Left colon (tissue), 2 donors: ENCODE data around the gene HIVEP2. TPM values are rescaled to one million over a fixed set of nuclear protein-coding genes. Genes with fewer than 3 reads are reported as not detected.

ENCODE experiments used
- ATAC-seq: fragments of 200-7000 bp; cut with Tn5 transposase; one replicate; pipeline ENCODE4 v1.9.1; 2020; ENCODE audit warnings: mild to moderate bottlenecking, moderate library complexity
- DNase-seq, 2 donors: peaks; one replicate each; pipeline ENCODE4 v3.0.0-alpha.2; 2020
- intact Hi-C, 2 donors: fragments of 100-400 bp; cut with DNase I in 1 of 2; cut with micrococcal nuclease in 1 of 2; formaldehyde crosslinking; loops; one replicate each; pipeline versions ENCODE4 v1.11.2 to v1.14.0; 2022; cut with DNase I, micrococcal nuclease
- total RNA-seq, 2 donors: library from RNA; stranded (reverse); fragmentation: NEBNext Ultra II Directional; extraction: Animal tissue kit (Norgen Biotek cat#: 25700); gene quantifications; one replicate each; pipeline ENCODE4 v1.2.1, GENCODE V29; 2021
- donor health status: DM: no; HTN: no; CAD: no.
- donor health status: DM: yes; HTN: yes; CAD: no.

Gene HIVEP2
- total RNA-seq, 2 donors from 2014 or later: 9.2 to 10.1 TPM

DNA sequence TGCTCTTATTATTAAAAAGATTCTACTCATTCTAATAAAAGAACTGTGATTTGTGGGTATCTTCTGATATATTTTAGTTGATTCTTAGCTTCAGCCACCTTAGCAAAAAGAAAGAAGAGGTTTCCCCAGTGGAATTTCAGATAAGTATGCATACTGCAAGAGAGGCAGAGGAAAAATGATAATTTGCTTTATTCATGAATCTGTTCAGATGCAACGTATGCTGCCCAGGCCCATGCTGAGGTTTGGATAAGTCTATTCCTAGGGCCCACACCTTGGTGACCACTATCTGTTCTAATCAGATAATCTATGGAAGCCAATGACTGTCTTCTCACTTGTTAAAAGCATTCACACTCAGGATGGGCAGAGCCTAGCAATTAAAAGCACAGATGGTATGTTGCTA is 194.0 kb downstream of the HIVEP2 start:
- ATAC-seq (no peak), DNase-seq (no peak)
- intact Hi-C loops: no loop called here

DNA sequence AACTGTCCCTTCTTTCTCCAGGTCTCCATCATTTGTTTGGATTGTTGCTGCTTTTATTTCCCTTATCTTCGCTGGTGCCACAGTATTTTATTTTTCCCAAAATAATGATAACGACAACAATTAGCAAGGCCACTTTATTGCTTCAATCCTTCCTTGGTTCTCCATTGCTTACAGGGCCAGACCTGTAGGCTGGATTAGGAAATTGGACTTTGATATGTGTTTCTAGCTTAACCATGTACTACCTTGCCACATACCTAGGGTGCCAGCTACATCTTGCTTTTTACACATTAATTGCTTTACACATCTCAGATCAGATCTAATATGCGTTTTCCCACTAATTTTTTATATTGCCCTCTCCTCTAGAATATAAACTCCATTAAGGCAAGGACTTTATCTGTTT is 195.4 kb downstream of the HIVEP2 start:
- no peak for DNase-seq
- intact Hi-C loops: no loop called here
- ATAC-seq: no peak

- DNase-seq: no peak
- ATAC-seq: peak; percentile 37
- intact Hi-C loops: no loop called here
Measured at GRCh38 chr6:142746524-142746923, 198.5 kb downstream of the HIVEP2 start.

DNA sequence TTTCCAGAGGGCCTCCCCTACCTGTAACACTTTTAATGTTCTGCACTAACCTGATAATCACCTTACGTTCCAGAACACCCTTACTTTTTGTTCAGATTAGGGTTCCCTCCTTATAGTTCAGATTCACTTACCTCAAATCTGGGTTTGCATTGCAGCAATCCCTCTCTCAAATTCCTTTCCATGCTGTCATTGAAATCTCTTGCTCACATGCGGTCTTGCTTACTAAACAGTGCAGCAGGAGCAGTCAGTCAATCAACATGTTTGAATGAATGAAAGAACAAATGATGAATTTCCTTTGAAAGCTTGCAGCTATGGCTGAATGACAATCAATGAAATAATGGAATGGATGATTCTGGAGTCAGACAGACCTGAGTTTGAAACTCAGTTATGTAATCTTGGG is 200.1 kb downstream of the HIVEP2 start:
- DNase-seq (no peak), ATAC-seq (no peak)
- intact Hi-C loops: no loop called here

DNA sequence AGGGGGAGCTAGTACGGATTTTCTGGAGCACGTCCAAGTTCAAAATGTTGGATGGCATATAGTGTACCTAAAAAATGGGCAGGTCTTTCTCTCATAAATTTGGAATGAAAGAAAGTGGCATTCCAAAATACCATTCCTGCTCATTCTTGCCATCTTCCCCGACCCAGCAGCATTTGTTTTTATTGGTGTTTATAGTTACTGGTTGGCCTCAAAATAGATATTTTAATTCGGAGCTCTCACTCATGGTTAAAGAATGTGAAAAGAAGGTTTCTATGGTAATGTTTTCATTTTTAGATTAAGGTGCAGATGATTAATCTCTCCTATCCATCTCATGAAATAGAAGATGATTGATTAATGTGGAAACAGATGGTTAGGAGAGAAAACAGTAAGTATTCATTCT is 204.5 kb downstream of the HIVEP2 start:
- intact Hi-C loops: no loop called here
- ATAC-seq (no peak), DNase-seq (no peak)

DNA sequence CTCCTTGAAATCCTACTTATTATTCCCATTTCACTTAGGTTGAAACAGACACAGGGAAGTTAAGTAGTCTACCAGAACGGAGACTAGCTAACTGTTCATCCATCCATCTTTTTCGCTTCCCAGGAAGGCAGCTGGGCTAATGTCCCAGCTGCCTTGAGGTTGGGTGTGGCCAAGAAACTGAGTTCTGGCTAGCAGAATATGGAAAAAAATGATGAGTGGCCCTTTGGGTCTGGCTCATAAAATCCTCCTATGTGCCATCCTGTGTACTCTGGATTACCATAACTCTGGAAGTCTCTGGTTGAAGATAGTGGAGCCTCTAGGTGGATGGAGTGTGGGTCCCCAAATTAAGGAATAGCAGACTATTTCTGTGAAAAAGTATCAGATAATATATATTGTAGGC is 206.2 kb downstream of the HIVEP2 start:
- ATAC-seq (no peak), DNase-seq (no peak)
- intact Hi-C loops: no loop called here

GRCh38 chr6:142738035-142738396 is 207.0 kb downstream of the HIVEP2 start:
- ATAC-seq: no peak
- DNase-seq: no peak
- intact Hi-C loops: no loop called here

GRCh38 chr6:142737368-142738034 is 207.5 kb downstream of the HIVEP2 start:
- no peak for ATAC-seq

GRCh38 chr6:142735204-142735603 is 209.8 kb downstream of the HIVEP2 start:
- ATAC-seq (no peak), DNase-seq (no peak)
- intact Hi-C loops: no loop called here

More at GRCh38 chr6:142737368-142738034, 207.5 kb downstream of the HIVEP2 start:
- intact Hi-C loops: no loop called here
- no peak for DNase-seq

GRCh38 chr6:142732790-142733189 is 212.2 kb downstream of the HIVEP2 start:
- ATAC-seq (peak; percentile 55), DNase-seq (no peak)
- intact Hi-C loops: no loop called here

- no peak for DNase-seq
- intact Hi-C loops: no loop called here
- ATAC-seq: no peak
Measured at GRCh38 chr6:142731611-142732010, 213.4 kb downstream of the HIVEP2 start.

DNA sequence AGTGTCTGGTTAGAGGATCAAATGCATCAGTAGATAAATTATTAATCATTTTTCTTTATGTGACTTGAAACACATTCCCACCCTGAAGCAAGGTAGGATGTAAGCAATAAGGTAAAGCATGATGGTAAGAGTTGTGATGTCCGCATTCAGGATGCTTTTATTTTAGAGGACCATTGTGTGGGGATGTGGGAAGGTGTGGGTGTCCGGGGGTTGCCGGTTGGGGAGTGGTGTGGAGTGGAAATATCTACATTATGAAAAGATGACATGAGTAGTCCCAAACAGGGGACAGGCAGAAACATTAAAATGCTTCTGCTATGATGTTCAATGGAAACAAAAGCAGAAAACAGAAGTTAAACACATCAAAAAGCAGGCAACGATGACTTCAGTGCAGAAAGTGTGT is 215.4 kb downstream of the HIVEP2 start:
- ATAC-seq: no peak
- DNase-seq: no peak
- intact Hi-C loops: no loop called here

GRCh38 chr6:142728910-142729481 is 216.0 kb downstream of the HIVEP2 start:
- ATAC-seq: peak; percentile 80
- intact Hi-C loops: no loop called here
- DNase-seq: no peak

DNA sequence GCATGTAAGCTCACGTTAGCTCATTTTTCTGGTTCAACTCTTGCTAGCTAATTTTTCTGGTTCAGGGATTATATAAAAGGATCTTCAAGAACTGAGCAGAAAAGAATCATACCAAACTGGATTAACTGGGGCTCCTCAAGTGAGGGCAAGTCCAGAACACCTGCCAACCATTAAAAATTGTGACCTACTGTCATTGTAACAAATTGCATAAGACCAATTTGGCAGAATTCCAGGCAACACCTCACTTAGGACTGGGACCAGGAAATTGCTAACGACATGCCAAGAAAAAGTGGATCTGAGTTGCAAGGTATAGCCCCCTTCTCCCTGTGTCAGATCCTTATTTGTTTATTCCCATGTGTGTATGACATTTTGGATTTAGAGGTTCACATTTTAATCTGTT is 216.6 kb downstream of the HIVEP2 start:
- ATAC-seq (peak; percentile 86), DNase-seq (peak; percentile 11 to 38)

DNA sequence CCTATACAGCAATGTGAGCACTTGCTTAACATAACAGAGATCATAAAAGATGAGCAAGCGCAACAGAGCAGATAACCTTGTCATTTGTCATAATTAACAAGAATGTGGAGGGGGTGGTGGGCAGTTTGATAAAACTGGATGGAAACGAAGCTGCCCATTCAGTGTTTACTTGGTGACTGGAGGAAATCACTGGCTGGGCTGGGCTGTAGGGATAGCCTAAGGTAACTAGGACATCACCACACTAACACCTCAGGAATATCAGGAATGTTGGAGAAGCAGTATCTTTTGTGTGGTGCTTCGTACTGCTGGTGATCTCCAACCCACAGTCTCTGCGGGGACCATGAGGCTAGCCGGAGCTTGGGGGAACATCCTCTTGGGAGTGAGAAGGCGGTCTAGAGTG is 218.4 kb downstream of the HIVEP2 start:
- intact Hi-C loops: no loop called here
- no peak for ATAC-seq

More for the DNA sequence above, 216.6 kb downstream of the HIVEP2 start:
- intact Hi-C loops: no loop called here

GRCh38 chr6:142725024-142725770 is 219.8 kb downstream of the HIVEP2 start:
- DNase-seq (no peak), ATAC-seq (no peak)
- intact Hi-C loops: no loop called here

More for the DNA sequence above, 218.4 kb downstream of the HIVEP2 start:
- DNase-seq: no peak

GRCh38 chr6:142722841-142723240 is 222.1 kb downstream of the HIVEP2 start:
- DNase-seq (no peak), ATAC-seq (no peak)
- intact Hi-C loops: no loop called here

- no peak for ATAC-seq
- DNase-seq: no peak
- intact Hi-C loops: no loop called here
Measured at GRCh38 chr6:142722012-142722411, 223.0 kb downstream of the HIVEP2 start.

DNA sequence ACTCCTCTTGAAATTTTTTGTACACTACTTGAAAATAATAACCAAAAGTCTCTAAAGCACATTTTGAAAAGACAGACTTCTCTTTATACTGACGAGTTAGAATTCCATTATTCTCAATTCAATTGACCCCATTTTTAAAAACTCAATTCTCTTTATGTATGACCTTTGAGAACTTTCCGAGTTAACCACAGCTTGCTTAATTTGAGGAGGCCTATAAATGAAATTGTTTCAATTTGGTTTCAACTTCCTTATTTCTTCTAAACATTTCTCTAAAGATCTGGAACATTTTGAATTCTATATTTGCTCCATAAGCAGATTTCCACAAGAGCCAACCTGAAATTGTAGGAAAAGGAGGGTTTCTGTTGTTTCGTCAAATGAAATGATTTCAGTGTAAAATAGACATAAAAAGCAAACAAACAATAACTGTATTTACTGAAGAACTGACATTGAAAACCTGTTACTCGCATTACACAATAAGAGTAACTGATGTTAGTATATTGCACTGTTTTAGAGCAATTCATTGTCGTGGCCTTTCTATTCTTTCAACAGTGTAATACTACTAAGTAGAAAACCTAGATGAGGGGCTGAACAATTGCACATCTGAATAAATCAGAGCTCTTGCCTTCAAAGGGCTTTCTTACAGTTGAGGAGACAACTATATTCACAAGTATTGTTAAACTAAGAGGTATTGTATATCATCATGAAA is 223.6 kb downstream of the HIVEP2 start:
- DNase-seq (no peak), ATAC-seq (no peak)
- intact Hi-C loops: no loop called here
